ENCODE data around the gene MYCBP2.
"Not testable (repeated sequence)": the region's sequence is repeated elsewhere in the genome, so short reads cannot be mapped to it uniquely, and the experiment has no call there.

Gene MYCBP2

DNA sequence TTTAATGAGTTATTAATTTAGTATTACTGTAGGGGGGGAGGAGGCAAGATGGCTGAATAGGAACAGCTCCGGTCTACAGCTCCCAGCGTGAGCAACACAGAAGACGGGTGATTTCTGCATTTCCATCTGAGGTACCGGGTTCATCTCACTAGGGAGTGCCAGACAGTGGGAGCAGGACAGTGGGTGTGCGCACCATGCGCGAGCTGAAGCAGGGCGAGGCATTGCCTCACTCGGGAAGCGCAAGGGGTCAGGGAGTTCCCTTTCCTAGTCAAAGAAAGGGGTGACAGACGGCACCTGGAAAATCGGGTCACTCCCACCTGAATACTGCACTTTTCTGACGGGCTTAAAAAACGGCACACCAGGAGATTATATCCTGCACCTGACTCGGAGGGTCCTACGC, 127.9 kb downstream of the MYCBP2 start:
- DNase-seq = not testable (repeated sequence)

DNA sequence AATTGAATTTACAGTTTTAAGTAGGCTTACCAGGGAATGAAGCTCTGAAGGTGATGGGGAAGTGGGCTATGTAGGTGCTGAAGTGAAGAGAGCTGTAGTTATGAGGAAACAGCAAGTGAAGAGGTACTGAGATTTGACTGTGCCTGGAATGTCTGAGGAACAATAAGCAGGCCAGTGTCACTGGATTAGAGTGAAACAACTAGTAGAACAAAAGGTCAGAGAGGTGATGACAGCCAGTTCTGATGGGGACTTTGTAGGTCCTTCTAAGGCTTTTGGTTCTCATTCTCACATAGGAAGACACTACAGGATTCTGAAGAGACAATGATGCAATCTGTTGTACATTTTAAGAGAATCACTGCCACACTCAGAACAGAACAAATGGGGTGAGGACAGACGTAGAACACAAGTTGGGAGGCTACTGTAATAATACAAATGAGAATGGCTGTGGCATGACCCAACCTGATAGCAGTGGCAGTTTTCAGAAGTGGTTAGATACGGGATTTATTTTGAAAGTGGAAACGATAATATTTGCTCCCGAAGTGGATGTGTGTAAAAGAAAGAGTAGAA, 130.8 kb downstream of the MYCBP2 start:
- DNase-seq = no peak

- no peak for DNase-seq
Measured at GRCh38 chr13:77190349-77190958, 136.4 kb downstream of the MYCBP2 start.

DNA sequence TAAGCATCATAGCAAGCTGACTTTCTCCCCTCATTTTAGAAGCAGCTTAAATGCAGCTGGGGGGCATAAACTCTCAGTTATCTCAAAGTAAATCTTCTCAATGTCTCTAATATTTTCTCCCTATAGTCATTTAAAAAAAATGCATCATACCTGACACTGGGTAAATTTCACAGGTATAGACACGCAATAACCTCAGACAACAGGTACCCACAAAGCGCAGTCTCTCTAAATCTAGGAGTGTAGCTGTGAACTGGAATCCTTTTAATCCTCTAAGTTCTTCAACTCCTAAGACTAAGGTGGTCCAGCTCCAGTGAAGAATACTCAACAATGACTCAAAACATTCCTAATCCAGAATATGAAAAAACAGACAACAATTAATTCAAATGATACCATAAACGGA, 141.2 kb downstream of the MYCBP2 start:
- no peak for DNase-seq

GRCh38 chr13:77184455-77184854, 142.4 kb downstream of the MYCBP2 start:
- DNase-seq = no peak

DNA sequence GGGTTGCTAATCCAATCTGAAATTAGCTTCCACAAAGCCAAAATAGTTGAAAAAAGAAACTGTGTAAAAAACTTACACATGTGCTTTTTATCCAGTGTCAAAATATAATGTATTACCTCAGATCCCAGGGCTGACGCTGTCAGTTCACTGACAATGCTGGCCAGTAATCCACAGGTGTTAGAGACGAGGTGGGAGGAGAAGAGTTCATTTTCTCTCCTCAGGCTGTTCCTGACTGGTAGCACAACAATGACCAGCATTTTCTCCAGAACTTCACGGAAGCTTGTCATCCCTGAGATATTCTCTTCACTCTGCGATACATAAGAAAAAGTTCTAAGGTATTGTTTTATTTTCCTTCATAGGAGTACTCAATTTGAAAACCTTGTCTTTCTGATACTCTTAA, 146.9 kb downstream of the MYCBP2 start:
- DNase-seq = no peak

DNA sequence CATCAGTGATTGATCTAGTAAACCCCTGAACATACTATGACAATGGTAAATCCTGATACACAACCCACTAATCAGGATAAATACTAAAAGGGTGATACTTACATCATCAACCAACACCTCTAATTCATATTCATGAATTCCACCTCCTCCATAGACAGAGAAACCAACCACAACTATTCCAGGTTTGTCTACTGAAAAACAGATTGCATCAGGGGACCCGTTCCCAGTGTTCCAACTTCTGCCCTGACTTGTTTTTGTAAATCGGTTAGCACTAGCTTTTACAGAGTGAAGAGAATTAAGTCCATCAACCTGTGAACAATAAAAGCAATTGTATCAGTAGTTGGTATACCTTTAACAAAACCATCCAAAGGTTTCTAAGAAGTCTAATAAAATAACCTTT, 149.2 kb downstream of the MYCBP2 start:
- no peak for DNase-seq

DNA sequence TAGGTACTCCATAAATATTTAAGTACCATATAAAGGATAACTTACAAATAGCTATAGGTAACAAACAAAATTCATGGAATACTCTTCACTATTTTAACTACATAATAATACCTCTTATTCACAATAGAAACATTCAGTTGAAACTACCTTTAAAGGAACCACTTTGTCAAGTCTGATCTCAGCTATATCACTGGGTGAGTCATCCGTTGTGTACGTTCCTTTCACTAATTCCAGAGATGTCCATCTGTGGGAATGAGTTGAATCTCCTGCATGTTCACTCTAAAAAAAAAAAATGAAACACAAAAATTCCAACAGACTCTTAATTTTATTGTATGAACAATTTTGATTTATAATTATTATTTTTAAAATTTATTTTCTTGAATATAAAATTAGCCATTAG, 150.5 kb downstream of the MYCBP2 start:
- no peak for DNase-seq

GRCh38 chr13:77172650-77173049, 154.2 kb downstream of the MYCBP2 start:
- no peak for DNase-seq

DNA sequence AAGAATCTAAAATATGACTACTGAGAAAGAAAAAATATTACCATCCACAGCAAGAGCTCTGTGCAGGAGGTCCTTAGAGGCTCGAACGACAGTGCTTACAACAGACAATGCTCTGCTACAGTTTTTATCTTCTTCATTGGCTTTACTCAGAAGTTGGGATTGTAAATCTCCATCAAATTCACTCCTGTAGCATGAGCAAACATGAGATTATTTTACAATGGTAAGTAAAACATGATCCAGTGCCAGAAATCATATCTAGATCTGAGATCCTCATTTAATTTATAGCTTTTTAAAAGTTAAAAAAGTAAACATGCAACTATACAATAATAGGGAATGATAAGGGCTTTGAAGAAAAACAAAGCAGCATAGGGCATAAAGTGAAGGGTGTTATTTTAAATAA, 155.4 kb downstream of the MYCBP2 start:
- no peak for DNase-seq

- DNase-seq = no peak
Measured at GRCh38 chr13:77168237-77168636, 158.7 kb downstream of the MYCBP2 start.

- no peak for DNase-seq
Measured at GRCh38 chr13:77150651-77151050, 176.2 kb downstream of the MYCBP2 start.

- DNase-seq = no peak
Measured at GRCh38 chr13:77143431-77143830, 183.5 kb downstream of the MYCBP2 start.

GRCh38 chr13:77139306-77139705, 187.6 kb downstream of the MYCBP2 start:
- no peak for DNase-seq

DNA sequence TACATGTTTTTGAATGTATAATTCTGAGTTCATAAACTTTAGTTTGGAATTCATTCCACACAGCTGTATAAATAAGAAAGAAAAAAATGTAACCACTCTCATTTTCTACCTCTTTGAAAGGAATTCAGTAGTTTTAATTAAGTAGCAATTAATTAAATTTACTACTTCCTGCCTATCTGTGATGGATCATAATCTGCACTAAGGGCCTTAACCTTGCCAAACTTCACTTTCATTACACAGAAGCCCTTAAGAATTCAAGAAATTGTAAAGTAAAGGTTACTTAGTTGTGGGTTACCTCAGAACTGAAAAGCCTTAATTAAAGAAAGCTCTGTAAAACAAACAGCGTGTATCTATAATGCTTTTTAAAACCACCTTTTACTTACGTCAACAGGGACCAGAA, 188.1 kb downstream of the MYCBP2 start:
- DNase-seq = no peak

- no peak for DNase-seq
Measured at GRCh38 chr13:77136902-77137420, 189.9 kb downstream of the MYCBP2 start.

- DNase-seq = no peak
Measured at GRCh38 chr13:77124423-77124822, 202.5 kb downstream of the MYCBP2 start.

DNA sequence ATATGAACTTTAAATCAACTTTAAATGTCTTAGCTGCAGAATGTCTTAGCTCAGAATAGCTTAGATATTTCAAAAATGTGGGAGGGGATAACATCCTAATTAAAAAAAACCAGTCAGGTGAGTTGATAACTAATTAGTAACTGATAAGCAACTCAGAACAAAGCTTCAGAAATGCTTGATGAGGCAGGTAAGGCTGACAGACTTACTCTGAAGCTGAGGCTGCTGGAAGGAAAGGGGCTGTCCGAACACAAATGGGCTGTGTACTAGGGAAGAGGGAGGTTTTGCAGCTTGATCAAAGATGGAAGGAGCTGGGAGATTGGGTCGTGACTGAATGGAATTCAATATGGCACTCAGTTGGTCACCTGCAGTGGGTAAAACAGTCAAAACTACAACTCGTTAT, 208.8 kb downstream of the MYCBP2 start:
- no peak for DNase-seq

DNA sequence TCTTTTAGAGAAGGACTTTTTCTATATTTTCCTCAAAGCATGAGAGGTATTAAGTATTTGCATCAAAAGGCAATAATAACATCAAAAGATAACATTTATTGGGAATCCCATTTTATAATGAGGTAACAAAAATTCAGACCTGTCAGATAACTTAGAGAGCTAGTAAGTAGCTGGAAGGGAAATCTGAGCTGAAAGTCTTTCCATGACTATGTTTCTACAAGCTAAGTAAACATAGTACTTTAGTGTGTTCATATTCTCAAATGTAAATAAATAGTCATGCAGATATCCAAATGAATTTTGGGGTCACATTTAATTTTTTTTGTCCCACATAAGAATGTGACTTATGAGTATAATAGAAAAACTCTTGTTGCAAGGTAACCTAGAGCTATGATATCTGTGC, 212.6 kb downstream of the MYCBP2 start:
- no peak for DNase-seq

- no peak for DNase-seq
Measured at GRCh38 chr13:77113496-77113895, 213.4 kb downstream of the MYCBP2 start.

- DNase-seq = no peak
Measured at GRCh38 chr13:77105051-77105450, 221.8 kb downstream of the MYCBP2 start.

- DNase-seq = no peak
Measured at GRCh38 chr13:77099415-77099814, 227.5 kb downstream of the MYCBP2 start.

DNA sequence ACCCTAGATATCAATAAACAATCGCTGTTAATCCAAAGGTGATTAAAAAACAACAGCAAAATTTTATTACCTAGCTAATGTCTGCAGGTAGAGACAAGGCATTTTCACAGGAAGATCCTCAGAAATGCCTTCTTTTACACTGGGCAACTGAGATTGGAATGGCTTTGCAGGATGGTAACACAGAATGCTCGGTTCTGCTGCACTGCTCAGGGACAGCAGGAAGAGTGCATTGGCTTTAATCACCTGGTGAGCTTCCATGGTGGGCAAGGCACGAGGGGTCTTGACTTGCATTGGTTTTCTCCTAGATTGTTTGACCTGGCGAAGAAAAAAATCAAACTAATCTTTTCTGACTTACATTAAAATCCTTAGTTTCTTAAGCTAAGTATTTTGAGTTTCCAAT, 231.6 kb downstream of the MYCBP2 start:
- no peak for DNase-seq

- DNase-seq = no peak
Measured at GRCh38 chr13:77094773-77095172, 232.1 kb downstream of the MYCBP2 start.

DNA sequence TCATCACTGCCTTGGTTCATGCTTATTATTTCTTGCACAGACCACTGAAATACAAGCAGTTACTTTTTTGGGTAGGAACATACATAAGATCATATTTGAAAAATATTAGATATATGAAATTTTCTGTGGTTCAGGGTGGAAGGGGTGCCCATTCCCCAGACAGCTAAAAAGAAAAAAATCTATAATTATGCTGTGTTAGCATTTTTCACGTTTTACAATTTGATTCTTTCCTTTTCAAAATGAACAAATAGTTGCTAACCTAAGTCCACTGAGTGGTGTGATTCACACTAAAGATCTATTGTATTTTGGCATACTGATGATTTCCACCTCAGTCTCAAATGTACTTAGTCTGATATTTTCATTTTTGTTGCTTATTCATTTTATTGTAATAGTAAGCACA, 233.2 kb downstream of the MYCBP2 start:
- no peak for DNase-seq

All from activated CD4-positive, alpha-beta T cell treated with anti-CD3 and anti-CD28 coated beads, Interleukin-2, amount 50 U/mL, for 4 hours (primary cell).